Astrocyte of the spinal cord (primary cell): ENCODE data around the gene RUFY4.
"Not testable (repeated sequence)": the region's sequence is repeated elsewhere in the genome, so short reads cannot be mapped to it uniquely, and the experiment has no call there.

Experiments
- DNase-seq: peaks from one replicate; pipeline ENCODE4 v3.0.0; 2011; ENCODE audit warnings: low read depth, low spot score
- H3K4me3 ChIP-seq: 2 replicates; pipeline ENCODE4 v1.5.1; 2011; ENCODE audit warnings: low read depth, mild to moderate bottlenecking, low read length, moderate library complexity
- CTCF ChIP-seq: IDR thresholded peaks from 2 replicates; pipeline ENCODE4 v1.5.1; 2012; ENCODE audit warnings: low read depth, mild to moderate bottlenecking, low read length, inconsistent platforms
- in situ Hi-C: cut with HindIII; loops from 2 replicates; pipeline ENCODE4 v1.10.0; 2017; ENCODE audit warnings: low sequenced_read_pairs

Gene RUFY4

DNA sequence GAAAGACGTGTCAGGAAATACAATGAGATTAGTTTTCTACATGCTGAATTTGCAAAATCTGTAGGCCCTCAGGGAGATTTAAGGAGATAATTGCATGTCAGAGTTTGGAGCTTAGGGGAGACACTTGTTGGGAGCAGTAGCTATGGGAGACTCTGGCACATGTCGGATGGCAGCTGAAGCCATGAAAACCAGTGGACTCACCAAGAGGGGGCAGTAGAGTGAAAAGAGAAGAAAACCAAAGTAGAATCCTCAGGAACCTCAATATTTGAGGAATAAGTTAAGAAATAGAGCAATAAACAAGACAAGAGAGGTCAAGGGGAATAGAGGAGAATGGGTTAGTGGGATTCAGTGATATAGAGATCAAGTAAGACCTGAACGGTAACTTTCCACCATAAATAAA lies 24.8 kb downstream of the RUFY4 start:
- no peak overlapping the region for H3K4me3 ChIP-seq
- DNase-seq = no peak
- in situ Hi-C loops = no loop called here
- TF ChIP-seq CTCF = no peak

GRCh38 chr2:218095853-218096252 lies 26.8 kb downstream of the RUFY4 start:
- DNase-seq = no peak
- no peak overlapping the region for H3K4me3 ChIP-seq
- in situ Hi-C loops = no loop called here
- TF ChIP-seq CTCF = no peak

- in situ Hi-C loops = no loop called here
- no peak for TF ChIP-seq CTCF
- no peak for DNase-seq
- no peak overlapping the region for H3K4me3 ChIP-seq
Measured at GRCh38 chr2:218097975-218098374, 28.9 kb downstream of the RUFY4 start.

DNA sequence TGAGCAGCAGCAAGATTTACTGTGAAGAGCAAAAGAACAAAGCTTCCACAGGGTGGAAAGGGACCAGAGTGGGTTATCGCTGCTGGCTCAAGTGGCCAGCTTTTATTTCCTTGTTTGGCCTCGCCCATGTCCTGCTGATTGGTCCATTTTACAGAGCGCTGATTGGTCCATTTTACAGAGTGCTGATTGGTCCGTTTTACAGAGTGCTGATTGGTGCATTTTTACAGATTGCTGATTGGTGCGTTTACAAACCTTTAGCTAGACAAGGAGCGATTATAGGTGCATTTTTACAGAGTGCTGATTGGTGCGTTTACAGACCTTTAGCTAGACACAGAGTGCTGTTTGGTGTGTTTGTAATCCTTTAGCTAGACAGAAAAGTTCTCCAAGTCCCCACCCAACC lies 39.8 kb downstream of the RUFY4 start:
- DNase-seq, H3K4me3 ChIP-seq, in situ Hi-C loops: not testable (repeated sequence)

GRCh38 chr2:218121789-218122188 lies 52.7 kb downstream of the RUFY4 start:
- H3K4me3 ChIP-seq, DNase-seq, in situ Hi-C loops: not testable (repeated sequence)

- H3K4me3 ChIP-seq, DNase-seq, in situ Hi-C loops: not testable (repeated sequence)
Measured at GRCh38 chr2:218122286-218122685, 53.2 kb downstream of the RUFY4 start.

- no peak overlapping the region for H3K4me3 ChIP-seq
- peak; percentile 1 for DNase-seq
- no peak for TF ChIP-seq CTCF
- in situ Hi-C loops = no loop called here
Measured at GRCh38 chr2:218123986-218124385, 54.9 kb downstream of the RUFY4 start.

DNA sequence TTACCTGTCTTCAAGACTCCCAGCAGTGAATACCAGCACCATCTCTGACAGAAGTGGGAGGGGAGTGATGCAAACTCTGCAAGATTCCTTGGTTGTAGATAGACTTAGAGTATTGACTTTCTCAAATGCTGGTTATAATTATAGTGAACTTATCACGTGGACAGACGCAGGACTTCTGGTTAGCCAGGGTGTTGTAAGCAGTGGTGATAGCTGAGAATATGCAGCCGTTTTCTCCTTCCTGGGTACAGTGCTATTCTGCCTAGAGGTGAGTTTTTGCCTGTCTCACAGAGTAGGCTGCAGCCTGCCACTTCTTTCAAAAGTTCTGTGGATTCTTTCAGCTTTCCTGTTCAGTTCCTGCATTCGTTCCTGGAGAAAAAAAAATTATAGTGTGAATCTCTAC lies 56.0 kb downstream of the RUFY4 start:
- TF ChIP-seq CTCF = no peak
- no peak overlapping the region for H3K4me3 ChIP-seq
- no peak for DNase-seq
- in situ Hi-C loops = no loop called here
